Amygdala (tissue), 56 donors: ENCODE measurements around the gene C4orf36.

Experiments used
- DNase-seq, 56 donors: peaks; one replicate each; lab custom pipeline; 2025; lab: John Stamatoyannopoulos, UW

Gene C4orf36

GRCh38 chr4:86891762-86892635 is at the start of gene C4orf36:
Gene C4orf36, minus strand, starts transcription at chr4:86892422. Its CDS starts 902 bp downstream, at chr4:86891520.
- peak in 51 of 56 donors; percentile 2 to 75 (median 44) for DNase-seq

GRCh38 chr4:86940920-86941460 is 48.8 kb upstream of the C4orf36 start:
- no peak for DNase-seq

- peak in 1 of 56 donors; percentile 2 for DNase-seq
Measured at GRCh38 chr4:86939729-86940575, 47.7 kb upstream of the C4orf36 start.

GRCh38 chr4:86938771-86939520 is 46.7 kb upstream of the C4orf36 start:
- DNase-seq: no peak

- DNase-seq: peak in 19 of 56 donors; percentile 5 to 43 (median 20)
Measured at GRCh38 chr4:86935853-86936733, 43.9 kb upstream of the C4orf36 start.

GRCh38 chr4:86935566-86935852 is 43.3 kb upstream of the C4orf36 start:
- peak in 11 of 56 donors; percentile 18 to 63 (median 38) for DNase-seq

- DNase-seq: peak; percentile 14 to 95 (median 86)
Measured at GRCh38 chr4:86934771-86935565, 42.7 kb upstream of the C4orf36 start, which contains the start of gene AFF1. Gene AFF1, plus strand, starts transcription at chr4:86935011. Its CDS starts 13,523 bp downstream, at chr4:86948534.

GRCh38 chr4:86934147-86934770 is 42.0 kb upstream of the C4orf36 start:
- peak in 2 of 56 donors; percentile 32 to 36 for DNase-seq

- DNase-seq: no peak
Measured at GRCh38 chr4:86928400-86929255, 36.4 kb upstream of the C4orf36 start.

- DNase-seq: no peak
Measured at GRCh38 chr4:86927843-86928395, 35.7 kb upstream of the C4orf36 start.

- no peak for DNase-seq
Measured at GRCh38 chr4:86926435-86927086, 34.3 kb upstream of the C4orf36 start.

GRCh38 chr4:86924811-86925210 is 32.6 kb upstream of the C4orf36 start:
- no peak for DNase-seq

GRCh38 chr4:86921608-86922252 is 29.5 kb upstream of the C4orf36 start:
- DNase-seq: no peak

- DNase-seq: no peak
Measured at GRCh38 chr4:86919561-86920223, 27.5 kb upstream of the C4orf36 start.

GRCh38 chr4:86918539-86919072 is 26.4 kb upstream of the C4orf36 start:
- no peak for DNase-seq
